ENCODE measurements around the gene VAPB. TPM values are rescaled to one million over a fixed set of nuclear protein-coding genes. Genes with fewer than 3 reads are reported as not detected.
A peak's percentile ranks its signal among the peaks of the same experiment; 100 is the strongest.

The VAPB gene
- total and polyA plus RNA-seq, 10 of the 15 experiments (the other 5 are each of a cell fraction or from before 2014, with no cell fraction given), result 3.2 to 28.6 (median 20.5) TPM

DNA sequence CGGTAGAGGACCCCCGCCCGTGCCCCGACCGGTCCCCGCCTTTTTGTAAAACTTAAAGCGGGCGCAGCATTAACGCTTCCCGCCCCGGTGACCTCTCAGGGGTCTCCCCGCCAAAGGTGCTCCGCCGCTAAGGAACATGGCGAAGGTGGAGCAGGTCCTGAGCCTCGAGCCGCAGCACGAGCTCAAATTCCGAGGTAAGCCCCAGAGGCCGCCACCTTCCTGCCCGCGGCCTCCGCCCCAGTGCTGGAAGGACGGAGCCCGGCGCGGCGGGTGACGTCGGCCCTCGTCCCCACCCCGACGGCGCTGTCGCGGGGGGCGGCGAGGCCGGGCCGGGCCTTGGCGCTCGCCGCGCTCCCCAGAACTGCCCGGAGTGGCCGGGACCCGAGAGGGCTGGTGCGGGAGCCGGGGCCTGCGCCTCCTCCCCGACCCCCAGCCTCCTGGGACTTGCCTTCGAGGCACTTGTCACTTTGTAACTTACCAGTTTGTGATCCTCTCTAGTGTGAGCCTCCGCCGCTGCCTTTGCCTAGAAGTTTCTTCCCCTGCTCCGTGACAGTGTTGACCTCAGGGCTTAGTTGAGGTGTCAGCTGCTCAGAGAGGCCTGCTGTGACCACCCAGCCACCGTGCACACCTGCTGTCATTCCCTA lies 417 bp downstream of the VAPB start (continued):
- no peak for TF ChIP-seq RAD21 (IDR thresholded peaks at IDR 0.05; ENCODE audit: insufficient read depth, low read depth, low read length)
- TF ChIP-seq TCF12 (IDR thresholded peaks at IDR 0.05; ENCODE audit: low read depth, low read length), result peak; percentile 87; the same call in 1 of the 2 replicates
- no peak for TF ChIP-seq HDAC6 (IDR thresholded peaks at IDR 0.05; ENCODE audit: unreplicated experiment)
- peak; percentile 71; the same call in 1 of the 2 replicates for TF ChIP-seq ZNF207 (IDR thresholded peaks at IDR 0.05; ENCODE audit: borderline replicate concordance)
- TF ChIP-seq ZSCAN29 (IDR thresholded peaks at IDR 0.05), result no peak
- TF ChIP-seq KDM1A (IDR thresholded peaks at IDR 0.05; ENCODE audit: borderline replicate concordance), result no peak
- TF ChIP-seq LARP7 (IDR thresholded peaks at IDR 0.05), result peak; percentile 76; the same call in 1 of the 2 replicates
- no peak for TF ChIP-seq ZBTB40 (IDR thresholded peaks at IDR 0.05; ENCODE audit: borderline replicate concordance)
- TF ChIP-seq ZZZ3 (IDR thresholded peaks at IDR 0.05; ENCODE audit: control insufficient read depth, insufficient read length, low read depth), result no peak
- TF ChIP-seq IKZF2 (IDR thresholded peaks at IDR 0.05), result no peak
- no peak for TF ChIP-seq SRF (IDR thresholded peaks at IDR 0.05; ENCODE audit: low read depth in 2 of 2, low read length in 2 of 2)
- TF ChIP-seq NR2C1 (IDR thresholded peaks at IDR 0.05), result no peak
- no peak for TF ChIP-seq SUZ12 (IDR thresholded peaks at IDR 0.05; ENCODE audit: unreplicated experiment)
- TF ChIP-seq CBFB (IDR thresholded peaks at IDR 0.05; ENCODE audit: low read depth), result no peak
- TF ChIP-seq NR2C2 (IDR thresholded peaks at IDR 0.05; ENCODE audit: borderline replicate concordance, control insufficient read depth, insufficient read length, low read depth), result no peak
- TF ChIP-seq, protein P1, sequence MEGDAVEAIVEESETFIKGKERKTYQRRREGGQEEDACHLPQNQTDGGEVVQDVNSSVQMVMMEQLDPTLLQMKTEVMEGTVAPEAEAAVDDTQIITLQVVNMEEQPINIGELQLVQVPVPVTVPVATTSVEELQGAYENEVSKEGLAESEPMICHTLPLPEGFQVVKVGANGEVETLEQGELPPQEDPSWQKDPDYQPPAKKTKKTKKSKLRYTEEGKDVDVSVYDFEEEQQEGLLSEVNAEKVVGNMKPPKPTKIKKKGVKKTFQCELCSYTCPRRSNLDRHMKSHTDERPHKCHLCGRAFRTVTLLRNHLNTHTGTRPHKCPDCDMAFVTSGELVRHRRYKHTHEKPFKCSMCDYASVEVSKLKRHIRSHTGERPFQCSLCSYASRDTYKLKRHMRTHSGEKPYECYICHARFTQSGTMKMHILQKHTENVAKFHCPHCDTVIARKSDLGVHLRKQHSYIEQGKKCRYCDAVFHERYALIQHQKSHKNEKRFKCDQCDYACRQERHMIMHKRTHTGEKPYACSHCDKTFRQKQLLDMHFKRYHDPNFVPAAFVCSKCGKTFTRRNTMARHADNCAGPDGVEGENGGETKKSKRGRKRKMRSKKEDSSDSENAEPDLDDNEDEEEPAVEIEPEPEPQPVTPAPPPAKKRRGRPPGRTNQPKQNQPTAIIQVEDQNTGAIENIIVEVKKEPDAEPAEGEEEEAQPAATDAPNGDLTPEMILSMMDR (IDR thresholded peaks at IDR 0.05 in 2 of 3, conservative IDR thresholded peaks at IDR 0.05 in 1 of 3; ENCODE audit: control insufficient read depth in 2 of 3, extremely low read depth in 1 of 3, insufficient read depth in 1 of 3, low read depth in 3 of 3, low read length in 3 of 3), result no peak
- TF ChIP-seq POU2F2 (IDR thresholded peaks at IDR 0.05; ENCODE audit: borderline replicate concordance, low read depth, low read length), result no peak; the same call in 2 of the 3 replicates
- TF ChIP-seq SUPT20H (IDR thresholded peaks at IDR 0.05; ENCODE audit: borderline replicate concordance, control insufficient read depth, low read depth, low read length), result no peak
- TF ChIP-seq E2F8 (IDR thresholded peaks at IDR 0.05; ENCODE audit: low read depth, partially characterized antibody), result no peak
- TF ChIP-seq NFXL1 (IDR thresholded peaks at IDR 0.05; ENCODE audit: borderline replicate concordance), result no peak
- no peak for TF ChIP-seq MYC (IDR thresholded peaks at IDR 0.05; ENCODE audit: insufficient read depth, insufficient read length, insufficient replicate concordance, low read length, severe bottlenecking)
